ENCODE data around the gene ADORA1. TPM values are rescaled to one million over a fixed set of nuclear protein-coding genes. Genes with fewer than 3 reads are reported as not detected.

Gene ADORA1
- total RNA-seq, 3 donors from 2014 or later (not counting 1 experiment from before 2014, with no cell fraction given), result not detected

DNA sequence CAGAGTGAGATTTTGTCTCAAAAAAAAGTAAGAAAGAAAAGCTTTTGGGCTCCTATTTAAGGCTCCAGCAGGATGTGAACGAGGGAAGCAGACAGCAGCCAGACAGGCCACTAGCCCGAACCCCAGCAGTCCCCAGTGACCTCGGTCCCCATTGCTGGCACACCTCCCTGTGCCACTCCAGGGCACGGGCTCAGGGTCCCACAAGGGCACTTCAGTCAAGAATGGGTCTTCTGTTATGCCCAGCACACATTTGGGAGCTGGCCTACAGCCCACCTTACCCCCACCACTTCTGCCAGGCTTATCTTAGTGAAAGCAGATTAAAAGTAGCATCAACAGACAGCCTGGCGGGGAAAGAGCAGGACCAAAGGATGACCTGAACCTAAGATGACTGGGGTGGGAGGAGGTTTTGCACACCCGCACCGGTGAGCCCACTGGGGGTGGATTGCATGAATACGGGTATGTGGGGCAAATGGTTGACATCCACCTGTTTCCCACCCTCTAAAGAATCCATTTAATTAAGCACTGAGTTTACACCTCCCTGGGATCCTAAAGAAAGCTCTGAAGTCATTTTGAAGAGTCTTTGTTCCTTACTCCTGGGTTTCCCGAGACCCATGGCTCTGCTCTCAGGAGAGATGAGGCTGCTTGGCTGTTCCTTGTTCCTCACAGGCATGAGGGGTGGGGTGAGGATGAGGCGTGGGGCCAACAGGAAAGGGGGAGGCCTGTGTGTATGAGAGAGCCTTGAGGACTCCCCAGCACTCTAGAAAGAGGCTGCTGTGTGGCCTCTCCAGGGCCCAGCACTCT is 54.3 kb downstream of the ADORA1 start:
- intact Hi-C loops (cut with micrococcal nuclease), result no loop called here

DNA sequence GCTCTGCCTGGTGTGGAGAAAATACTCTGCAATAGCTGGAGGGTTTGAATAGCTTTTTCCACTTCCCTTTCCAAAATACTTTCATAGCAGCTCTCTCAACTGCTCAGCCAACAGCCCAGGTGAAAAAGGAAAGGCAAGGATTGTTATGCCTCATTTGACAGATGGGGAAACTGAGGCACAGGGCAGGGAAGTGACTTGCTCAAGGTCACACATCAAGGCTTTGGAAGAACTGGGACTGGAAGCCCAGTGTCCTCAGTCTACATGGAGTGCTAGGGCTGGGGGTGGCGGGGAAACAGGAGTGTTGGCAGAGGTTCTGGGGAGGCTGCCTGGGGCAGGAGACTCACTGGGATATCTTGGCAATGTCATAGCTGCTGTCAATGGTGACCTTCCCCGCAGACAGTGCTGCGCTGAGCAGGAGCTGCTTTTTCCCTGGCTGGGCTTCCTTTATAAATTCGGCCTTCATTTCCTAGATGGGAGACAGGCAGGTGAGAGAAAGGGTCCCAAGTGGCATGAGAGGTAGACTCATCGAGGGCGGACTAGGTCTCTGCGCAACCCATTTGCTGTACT is 54.9 kb downstream of the ADORA1 start:
- H3K27ac ChIP-seq (ENCODE audit: low read length), result no peak overlapping the region
- H3K4me1 ChIP-seq (ENCODE audit: control insufficient read depth, insufficient read depth, low read length), result no peaks in the 10 kb centered on the region
- H3K36me3 ChIP-seq (ENCODE audit: control insufficient read depth, insufficient read depth, low read length), result no peaks in the 10 kb centered on the region
- no peaks in the 10 kb centered on the region for H3K27me3 Mint-ChIP-seq (ENCODE audit: low read depth in 2 of 2)
- no peak overlapping the region for H3K4me3 Mint-ChIP-seq
- WGBS (ENCODE audit: insufficient coverage), result 80% methylated on average over 7 of the region's 7 CpGs
- peaks cover 0 to 3% of the 10 kb centered on the region in 2 donors for H3K4me1 Mint-ChIP-seq
- ATAC-seq (no peak), DNase-seq (no peak)
- intact Hi-C loops (cut with micrococcal nuclease), result no loop called here
- H3K27ac Mint-ChIP-seq, result no peak overlapping the region
- no peaks in the 10 kb centered on the region for H3K9me3 Mint-ChIP-seq
- no peaks in the 10 kb centered on the region for H3K9me3 ChIP-seq (ENCODE audit: control insufficient read depth, insufficient read depth, low read length)
- no peak overlapping the region for H3K4me3 ChIP-seq (ENCODE audit: low read length)
- H3K36me3 Mint-ChIP-seq, result no peaks in the 10 kb centered on the region
- TF ChIP-seq, protein P1, sequence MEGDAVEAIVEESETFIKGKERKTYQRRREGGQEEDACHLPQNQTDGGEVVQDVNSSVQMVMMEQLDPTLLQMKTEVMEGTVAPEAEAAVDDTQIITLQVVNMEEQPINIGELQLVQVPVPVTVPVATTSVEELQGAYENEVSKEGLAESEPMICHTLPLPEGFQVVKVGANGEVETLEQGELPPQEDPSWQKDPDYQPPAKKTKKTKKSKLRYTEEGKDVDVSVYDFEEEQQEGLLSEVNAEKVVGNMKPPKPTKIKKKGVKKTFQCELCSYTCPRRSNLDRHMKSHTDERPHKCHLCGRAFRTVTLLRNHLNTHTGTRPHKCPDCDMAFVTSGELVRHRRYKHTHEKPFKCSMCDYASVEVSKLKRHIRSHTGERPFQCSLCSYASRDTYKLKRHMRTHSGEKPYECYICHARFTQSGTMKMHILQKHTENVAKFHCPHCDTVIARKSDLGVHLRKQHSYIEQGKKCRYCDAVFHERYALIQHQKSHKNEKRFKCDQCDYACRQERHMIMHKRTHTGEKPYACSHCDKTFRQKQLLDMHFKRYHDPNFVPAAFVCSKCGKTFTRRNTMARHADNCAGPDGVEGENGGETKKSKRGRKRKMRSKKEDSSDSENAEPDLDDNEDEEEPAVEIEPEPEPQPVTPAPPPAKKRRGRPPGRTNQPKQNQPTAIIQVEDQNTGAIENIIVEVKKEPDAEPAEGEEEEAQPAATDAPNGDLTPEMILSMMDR (IDR thresholded peaks at IDR 0.05), result no peak
- no peaks in the 10 kb centered on the region for H3K27me3 ChIP-seq (ENCODE audit: control insufficient read depth, insufficient read depth, low read length)

More for the DNA sequence above, 54.3 kb downstream of the ADORA1 start:
- no peaks in the 10 kb centered on the region for H3K27me3 Mint-ChIP-seq (ENCODE audit: low read depth in 2 of 2)
- ATAC-seq (no peak), DNase-seq (no peak)
- H3K27ac Mint-ChIP-seq, result no peak overlapping the region
- Histone ChIP-seq H3K27me3 (ENCODE audit: control insufficient read depth, insufficient read depth, low read length) (no peaks in the 10 kb centered on the region), H3K9me3 (ENCODE audit: control insufficient read depth, insufficient read depth, low read length) (no peaks in the 10 kb centered on the region), H3K4me3 (ENCODE audit: low read length) (no peak overlapping the region), H3K4me1 (ENCODE audit: control insufficient read depth, insufficient read depth, low read length) (no peaks in the 10 kb centered on the region), H3K36me3 (ENCODE audit: control insufficient read depth, insufficient read depth, low read length) (no peaks in the 10 kb centered on the region), H3K27ac (ENCODE audit: low read length) (no peak overlapping the region)
- peaks cover 0 to 3% of the 10 kb centered on the region in 2 donors for H3K4me1 Mint-ChIP-seq
- TF ChIP-seq, protein P1 (IDR thresholded peaks at IDR 0.05), result no peak
- H3K36me3 Mint-ChIP-seq, result no peaks in the 10 kb centered on the region
- no peaks in the 10 kb centered on the region for H3K9me3 Mint-ChIP-seq
- 68% methylated on average over 7 of the region's 10 CpGs for WGBS (ENCODE audit: insufficient coverage)
- no peak overlapping the region for H3K4me3 Mint-ChIP-seq

DNA sequence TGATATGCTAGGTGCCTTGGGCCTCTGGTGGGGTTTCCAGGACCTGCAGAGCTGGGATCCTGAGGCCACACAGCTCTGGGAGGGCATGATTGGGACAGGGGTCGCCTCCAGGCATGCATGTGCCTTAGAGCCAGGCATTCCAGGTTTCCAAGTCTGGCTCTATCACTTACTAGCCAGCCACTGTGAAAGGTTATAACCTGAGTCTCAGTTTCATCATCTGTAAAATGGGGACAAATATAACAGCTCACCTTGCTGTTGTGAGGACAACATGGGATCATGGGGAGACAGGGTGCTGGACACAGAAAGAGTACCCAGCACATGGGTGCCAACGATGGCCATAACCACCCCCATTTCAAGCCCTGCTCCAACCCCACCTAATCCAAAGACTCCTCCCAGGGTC is 56.3 kb downstream of the ADORA1 start:
- 78% methylated on average over 2 of the region's 2 CpGs for WGBS (ENCODE audit: insufficient coverage)
- no peaks in the 10 kb centered on the region for H3K9me3 Mint-ChIP-seq
- Histone ChIP-seq H3K36me3 (ENCODE audit: control insufficient read depth, insufficient read depth, low read length) (no peaks in the 10 kb centered on the region), H3K4me1 (ENCODE audit: control insufficient read depth, insufficient read depth, low read length) (no peaks in the 10 kb centered on the region), H3K9me3 (ENCODE audit: control insufficient read depth, insufficient read depth, low read length) (no peaks in the 10 kb centered on the region), H3K4me3 (ENCODE audit: low read length) (no peak overlapping the region), H3K27me3 (ENCODE audit: control insufficient read depth, insufficient read depth, low read length) (no peaks in the 10 kb centered on the region), H3K27ac (ENCODE audit: low read length) (no peak overlapping the region)
- no peaks in the 10 kb centered on the region for H3K36me3 Mint-ChIP-seq
- H3K27me3 Mint-ChIP-seq (ENCODE audit: low read depth in 2 of 2), result peaks cover 0 to 6% of the 10 kb centered on the region in 2 donors
- TF ChIP-seq, protein P1 (IDR thresholded peaks at IDR 0.05), result no peak
- no peak for DNase-seq
- no peak overlapping the region for H3K4me3 Mint-ChIP-seq
- peaks cover 0 to 3% of the 10 kb centered on the region in 2 donors for H3K4me1 Mint-ChIP-seq
- no peak overlapping the region for H3K27ac Mint-ChIP-seq
- ATAC-seq, result no peak
- intact Hi-C loops (cut with micrococcal nuclease), result no loop called here
